Measurements from ENCODE around the gene CST2.
"Not testable (repeated sequence)": the region's sequence is repeated elsewhere in the genome, so short reads cannot be mapped to it uniquely, and the experiment has no call there.

The CST2 gene

GRCh38 chr20:23800865-23801264, 25.7 kb downstream of the CST2 start:
- DNase-seq: no peak

GRCh38 chr20:23799216-23799847, 27.2 kb downstream of the CST2 start:
- not testable (repeated sequence) for DNase-seq

- no peak for DNase-seq
Observed at GRCh38 chr20:23795526-23795925, 31.0 kb downstream of the CST2 start.

DNA sequence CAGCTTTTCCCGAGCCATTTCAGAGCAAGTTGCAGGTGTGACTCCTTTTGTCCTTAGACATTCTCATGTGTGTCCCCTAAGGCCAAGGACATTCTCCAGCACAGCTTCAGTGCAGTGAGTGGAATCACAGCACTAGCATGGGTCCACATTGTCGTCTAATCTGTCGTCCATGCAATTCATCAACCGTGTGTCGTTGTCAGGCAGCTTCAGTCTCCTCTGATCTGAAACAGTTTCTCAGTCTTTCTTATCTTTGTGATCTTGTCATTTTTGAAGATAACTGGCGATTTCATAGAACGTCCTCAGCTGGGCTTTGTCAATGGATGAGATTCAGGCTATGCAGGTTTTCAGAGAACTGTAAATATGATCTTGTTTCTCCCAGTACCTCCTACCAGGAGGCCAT, 31.7 kb downstream of the CST2 start:
- no peak for DNase-seq

GRCh38 chr20:23794065-23794464, 32.5 kb downstream of the CST2 start:
- DNase-seq: no peak

DNA sequence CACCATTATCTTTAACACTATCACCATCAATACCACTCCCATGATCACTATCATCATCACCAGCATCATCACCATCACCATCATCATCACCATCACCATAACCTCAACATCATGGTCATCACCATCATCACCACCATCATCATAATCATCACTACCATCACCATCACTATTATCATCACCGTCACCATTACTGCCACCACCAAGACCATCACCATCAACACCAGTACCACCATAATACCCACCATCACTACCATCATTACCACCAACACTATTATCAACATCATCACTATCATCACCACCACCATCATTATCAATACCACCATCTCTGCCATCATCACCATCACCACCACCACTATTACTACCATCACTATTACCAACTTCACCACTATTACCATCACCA, 43.1 kb downstream of the CST2 start:
- no peak for DNase-seq

DNA sequence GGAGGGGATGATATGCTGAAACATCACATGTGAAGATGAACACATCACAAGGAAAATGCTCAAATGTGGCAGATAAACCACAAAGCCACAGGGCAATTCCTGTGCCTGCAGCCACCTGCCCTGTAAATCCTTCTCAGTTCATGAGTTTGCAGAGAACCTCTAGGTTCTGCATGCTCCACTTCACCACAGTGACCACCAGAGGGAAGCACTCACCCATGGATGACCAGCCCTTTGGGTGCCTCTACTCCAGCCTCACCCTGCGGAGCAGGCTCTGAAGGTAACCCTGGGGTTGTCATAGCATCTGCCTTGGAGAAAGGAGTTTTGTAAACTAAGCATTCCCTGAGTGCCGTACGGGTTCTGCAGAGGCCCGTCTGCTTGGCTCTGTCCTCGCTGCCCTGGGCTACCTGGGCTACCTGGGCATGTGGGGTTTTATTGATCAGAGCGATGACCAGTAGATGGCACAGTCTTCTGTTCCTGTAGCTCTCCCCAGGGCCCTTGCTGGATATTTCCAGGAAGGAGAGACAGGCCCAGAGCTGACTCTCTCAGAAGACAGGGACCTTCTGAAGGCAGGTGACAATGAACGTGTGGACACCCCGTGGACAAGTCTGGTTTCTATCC, 44.1 kb downstream of the CST2 start:
- DNase-seq: no peak

DNA sequence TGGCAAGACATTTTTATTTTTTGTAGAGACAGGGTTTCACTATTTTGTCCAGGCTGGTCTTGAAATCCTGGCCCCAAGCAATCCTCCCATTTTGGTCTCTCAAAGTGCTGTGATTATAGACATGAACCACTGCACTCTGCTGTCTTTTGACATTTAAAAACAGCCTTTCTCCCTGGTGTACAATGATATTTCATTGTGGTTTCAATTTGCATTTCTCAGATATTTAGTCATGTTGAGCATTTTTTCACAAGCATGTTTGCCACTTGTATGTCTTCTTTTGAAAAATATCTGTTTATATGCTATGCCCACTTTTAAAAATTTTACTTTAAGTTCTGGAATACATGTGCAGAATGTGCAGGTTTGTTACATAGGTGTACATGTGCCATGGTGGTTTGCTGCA, 47.9 kb downstream of the CST2 start:
- DNase-seq: not testable (repeated sequence)

DNA sequence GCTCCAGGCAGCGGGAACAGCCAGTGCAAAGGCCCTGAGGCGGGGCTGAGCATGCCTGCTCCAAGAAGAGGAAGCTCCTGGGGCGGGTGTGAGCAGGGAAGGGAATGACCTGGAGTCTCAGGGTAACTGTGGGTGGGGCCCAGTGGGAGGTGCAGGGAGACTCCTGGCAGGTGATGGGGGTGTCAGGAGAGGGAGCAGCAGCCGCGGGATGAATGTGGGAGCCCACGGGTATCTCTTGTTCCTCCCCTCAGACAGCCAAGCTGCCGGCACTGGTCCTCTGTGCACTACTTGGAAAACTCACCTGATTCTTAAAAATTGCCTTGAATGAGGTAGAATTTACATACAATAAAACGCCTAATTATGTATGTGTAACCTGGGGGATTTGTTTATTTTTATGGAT, 49.1 kb downstream of the CST2 start:
- not testable (repeated sequence) for DNase-seq

GRCh38 chr20:23776067-23776771, 50.3 kb downstream of the CST2 start:
- DNase-seq: no peak

DNA sequence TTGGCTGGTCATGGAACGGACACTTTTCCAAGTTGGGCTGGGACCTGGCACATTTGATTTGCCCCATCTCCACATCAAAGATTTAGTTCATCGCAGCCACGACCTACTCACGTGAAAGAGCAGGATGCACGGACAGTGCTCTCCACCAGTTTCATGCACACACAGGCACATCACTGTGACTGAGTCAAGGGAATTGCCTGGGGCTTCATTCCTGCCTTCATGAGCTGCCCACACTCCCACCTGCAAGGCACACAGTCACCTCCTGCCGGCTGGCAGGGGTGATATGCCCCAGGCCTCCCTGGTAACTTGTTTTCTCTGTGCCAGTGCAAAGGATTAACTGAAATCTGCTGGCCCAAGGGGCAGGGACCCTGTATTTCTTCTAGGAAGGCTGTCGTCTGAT, 52.4 kb downstream of the CST2 start:
- DNase-seq: no peak
